ENCODE data around the gene GTPBP2. TPM values are rescaled to one million over a fixed set of nuclear protein-coding genes. Genes with fewer than 3 reads are reported as not detected.
A peak's percentile ranks its signal among the peaks of the same experiment; 100 is the strongest.
"Not testable (repeated sequence)": the region's sequence is repeated elsewhere in the genome, so short reads cannot be mapped to it uniquely, and the experiment has no call there.

The GTPBP2 gene
- total RNA-seq, 2 donors from 2014 or later: 24.2 to 31.9 TPM

DNA sequence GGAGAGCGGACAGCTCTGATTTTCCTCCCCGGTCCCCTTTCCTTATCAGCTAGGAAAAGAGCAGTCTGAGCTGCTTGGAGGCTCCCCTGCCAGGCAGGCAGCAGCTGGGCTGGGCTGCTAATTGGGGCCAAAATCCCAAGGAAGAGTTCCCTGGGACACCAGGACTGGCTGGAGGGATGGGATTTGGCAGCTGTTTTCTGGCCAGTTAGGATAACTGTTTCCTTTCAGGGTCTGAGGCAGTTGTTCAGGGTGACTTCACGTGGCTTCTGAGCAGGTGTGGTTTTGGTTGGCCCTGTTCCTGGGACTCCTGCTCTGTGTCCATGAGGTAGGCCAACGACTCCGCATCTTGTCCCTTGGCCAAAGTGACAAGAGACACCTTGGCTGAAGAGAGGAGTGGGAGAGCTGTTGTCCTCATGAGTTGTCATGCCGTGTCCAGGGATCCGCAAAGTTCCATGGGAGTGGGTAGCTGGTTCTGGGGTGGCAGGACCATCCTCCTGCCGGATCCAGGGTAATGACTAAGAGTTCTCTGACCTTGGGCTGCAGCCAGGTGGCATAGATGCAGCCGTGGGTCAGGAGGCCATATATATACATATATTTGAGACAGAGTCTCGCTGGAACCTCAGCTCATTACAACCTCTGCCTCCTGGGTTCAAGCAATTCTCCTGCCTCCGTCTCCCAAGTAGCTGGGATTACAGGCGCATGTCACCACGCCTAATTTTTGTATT is 37.3 kb upstream of the GTPBP2 start:
- DNase-seq: no peak
- no peak for ATAC-seq
- intact Hi-C loops (cut with DNase I): loop anchor here (2.0 to 10.0 kb wide), 3 partner anchors 98 to 412 kb away; partner anchors contain the start of gene VEGFA (in 1 of the 2)

GRCh38 chr6:43665376-43665775 is 36.3 kb upstream of the GTPBP2 start:
- no peak for ATAC-seq
- no peak for DNase-seq
- intact Hi-C loops (cut with DNase I): loop anchor here (5.0 to 10.0 kb wide), 2 partner anchors 99 to 107 kb away; partner anchors contain the start of gene VEGFA (in 1 of the 2)

DNA sequence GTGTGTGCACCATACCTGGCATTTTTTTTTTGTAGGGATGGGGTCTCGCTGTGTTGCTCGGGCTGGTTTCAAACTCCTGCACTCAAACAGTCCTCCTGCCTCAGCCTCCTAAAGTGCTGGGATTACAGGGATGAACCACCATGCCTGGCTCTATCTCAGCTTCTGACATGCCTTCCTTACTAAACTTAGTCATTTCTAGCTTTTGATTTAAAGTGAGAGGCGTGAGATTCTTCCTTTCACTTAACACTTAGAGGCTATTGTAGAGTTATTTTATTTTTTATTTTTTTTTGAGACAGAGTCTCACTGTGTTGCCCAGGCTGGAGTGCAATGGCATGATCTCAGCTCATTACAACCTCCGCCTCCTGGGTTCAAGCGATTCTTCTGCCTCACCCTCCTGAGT is 33.9 kb upstream of the GTPBP2 start:
- not testable (repeated sequence) for DNase-seq, ATAC-seq
- intact Hi-C loops (cut with DNase I): loop anchor here in 1 of 2 donors (10.0 kb wide), 1 partner anchor 102 kb away; no protein-coding TSS in a partner anchor

- ATAC-seq (no peak), DNase-seq (no peak)
- intact Hi-C loops (cut with DNase I): loop anchor here in 1 of 2 donors (10.0 kb wide), 1 partner anchor 187 kb away; no protein-coding TSS in a partner anchor
These were observed 29.1 kb upstream of the GTPBP2 start for GRCh38 chr6:43658161-43658560.

DNA sequence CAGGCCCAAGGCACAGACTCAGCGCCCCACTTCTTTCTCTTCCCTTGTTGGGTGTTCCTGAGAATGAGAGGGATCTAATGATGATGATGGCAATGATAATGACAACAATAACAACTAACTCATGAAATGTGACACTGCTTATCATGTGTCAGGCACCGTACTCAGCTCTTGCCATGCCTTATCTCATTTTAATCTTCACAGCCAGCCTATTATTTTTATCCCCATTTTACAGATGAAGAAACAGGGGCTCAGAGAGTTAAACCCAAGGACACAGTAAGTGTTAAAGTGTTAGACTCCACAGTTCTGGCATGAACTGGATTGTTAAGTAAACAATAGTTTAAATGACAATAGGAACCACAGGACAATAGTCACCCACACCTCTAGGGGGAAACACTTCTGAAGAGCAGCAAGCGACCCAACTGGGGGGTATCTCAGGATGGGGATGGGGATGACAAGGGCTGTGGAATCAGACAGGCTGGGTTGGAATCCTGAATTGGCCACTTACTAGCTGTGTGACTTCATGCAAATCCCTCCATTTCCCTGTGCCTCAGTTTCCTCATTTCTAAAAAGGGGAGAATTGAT is 28.2 kb upstream of the GTPBP2 start:
- no peak for DNase-seq
- intact Hi-C loops (cut with DNase I): loop anchor here in 1 of 2 donors (10.0 kb wide), 1 partner anchor 187 kb away; no protein-coding TSS in a partner anchor
- ATAC-seq: no peak

DNA sequence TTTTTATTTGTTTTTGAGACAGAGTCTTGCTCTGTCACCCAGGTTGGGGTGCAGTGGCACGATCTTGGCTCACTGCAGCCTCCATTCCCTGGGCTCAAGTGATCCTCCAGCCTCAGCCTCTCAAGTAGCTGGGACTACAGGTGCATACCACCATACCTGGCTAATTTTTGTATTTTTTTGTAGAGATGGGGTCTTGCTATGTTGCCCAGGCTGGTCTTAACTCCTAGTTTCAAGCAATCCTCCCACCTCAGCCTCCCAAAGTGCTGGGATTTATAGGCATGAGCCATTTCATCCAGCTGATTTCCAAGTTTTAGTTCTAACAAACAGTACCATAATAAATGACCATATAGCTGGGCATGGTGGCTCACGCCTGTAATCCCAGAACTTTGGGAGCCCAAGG is 23.8 kb upstream of the GTPBP2 start:
- ATAC-seq, DNase-seq: not testable (repeated sequence)
- intact Hi-C loops (cut with DNase I): loop anchor here in 1 of 2 donors (10.0 kb wide), 1 partner anchor 192 kb away; no protein-coding TSS in a partner anchor

DNA sequence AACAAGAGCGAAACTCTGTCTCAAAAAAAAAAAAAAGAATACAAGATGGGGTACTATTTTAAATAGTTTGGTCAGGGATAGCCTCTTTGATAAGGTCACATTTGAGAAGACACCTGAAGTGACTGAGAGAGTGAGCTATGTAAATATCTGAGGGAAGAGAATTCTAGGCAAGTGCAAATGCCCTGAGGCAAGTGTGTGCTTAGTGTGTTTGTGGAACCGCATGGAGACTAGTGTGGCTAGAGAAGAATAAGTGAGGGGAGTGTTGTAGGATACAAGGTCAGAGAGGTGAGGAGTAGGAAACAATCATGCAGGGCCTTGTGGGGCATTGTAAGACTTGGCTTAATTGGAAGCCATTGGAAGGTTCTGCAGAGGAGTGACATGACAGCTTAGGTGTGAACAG is 19.2 kb upstream of the GTPBP2 start:
- intact Hi-C loops (cut with DNase I): no loop called here
- ATAC-seq (no peak), DNase-seq (no peak)

DNA sequence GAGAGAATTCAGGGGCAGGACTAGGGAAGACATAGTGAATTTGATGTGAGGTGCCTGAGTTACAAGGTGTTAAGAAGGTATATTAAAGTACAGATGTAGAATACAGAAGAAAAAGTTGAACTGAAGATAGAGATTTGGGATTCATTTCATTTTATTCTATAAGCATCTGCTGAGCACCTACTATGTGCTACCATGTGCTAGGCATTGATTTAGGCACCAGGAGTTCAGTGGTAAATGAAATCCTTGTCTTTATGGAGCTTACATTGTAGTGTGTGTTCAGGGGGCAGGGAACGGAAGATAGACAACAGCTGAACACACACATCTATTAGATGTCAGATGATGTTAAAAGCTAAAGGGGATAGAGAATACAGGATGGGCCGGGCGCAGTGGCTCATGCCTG is 18.5 kb upstream of the GTPBP2 start:
- DNase-seq: no peak
- ATAC-seq: no peak
- intact Hi-C loops (cut with DNase I): no loop called here

- intact Hi-C loops (cut with DNase I): no loop called here
- ATAC-seq: peak in 1 of 2 donors; percentile 29
- no peak for DNase-seq
These were observed 16.5 kb upstream of the GTPBP2 start for GRCh38 chr6:43645613-43645964.

DNA sequence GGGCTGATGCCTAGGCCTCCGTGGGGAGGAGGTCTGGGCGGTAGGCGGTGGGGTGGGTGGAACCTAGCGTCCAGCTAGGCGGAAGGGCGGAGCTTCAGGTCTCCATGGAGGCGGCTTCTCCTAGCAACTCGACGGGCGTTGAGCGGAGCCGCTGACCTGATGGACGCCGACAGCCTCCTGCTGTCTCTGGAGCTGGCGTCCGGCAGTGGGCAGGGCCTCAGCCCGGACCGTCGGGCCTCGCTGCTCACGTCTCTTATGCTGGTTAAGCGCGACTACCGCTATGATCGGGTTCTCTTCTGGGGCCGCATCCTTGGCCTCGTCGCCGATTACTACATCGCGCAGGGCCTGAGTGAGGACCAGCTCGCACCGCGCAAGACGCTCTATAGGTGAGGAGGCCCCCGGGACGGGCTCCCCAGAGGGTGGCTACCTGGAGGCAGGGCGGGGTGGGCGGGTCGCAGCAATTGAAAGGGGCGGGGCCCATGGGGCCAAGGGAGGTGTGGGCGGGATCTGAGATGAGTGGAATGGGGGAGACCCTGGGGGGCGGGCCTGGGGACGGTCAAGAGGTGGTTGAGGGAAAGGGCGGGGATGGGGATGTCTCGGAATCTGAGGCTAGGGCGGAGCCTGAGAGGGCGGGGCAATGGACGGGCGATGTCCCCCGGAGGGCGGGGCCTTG is 16.0 kb upstream of the GTPBP2 start, which contains the start of gene RSPH9:
RSPH9 (plus strand) TSS at position 97 of the 673 bp plus-strand sequence; CDS start at position 160, 63 bp downstream.
- ATAC-seq (peak; percentile 86 to 94), DNase-seq (peak; percentile 81)
- intact Hi-C loops (cut with DNase I): no loop called here

DNA sequence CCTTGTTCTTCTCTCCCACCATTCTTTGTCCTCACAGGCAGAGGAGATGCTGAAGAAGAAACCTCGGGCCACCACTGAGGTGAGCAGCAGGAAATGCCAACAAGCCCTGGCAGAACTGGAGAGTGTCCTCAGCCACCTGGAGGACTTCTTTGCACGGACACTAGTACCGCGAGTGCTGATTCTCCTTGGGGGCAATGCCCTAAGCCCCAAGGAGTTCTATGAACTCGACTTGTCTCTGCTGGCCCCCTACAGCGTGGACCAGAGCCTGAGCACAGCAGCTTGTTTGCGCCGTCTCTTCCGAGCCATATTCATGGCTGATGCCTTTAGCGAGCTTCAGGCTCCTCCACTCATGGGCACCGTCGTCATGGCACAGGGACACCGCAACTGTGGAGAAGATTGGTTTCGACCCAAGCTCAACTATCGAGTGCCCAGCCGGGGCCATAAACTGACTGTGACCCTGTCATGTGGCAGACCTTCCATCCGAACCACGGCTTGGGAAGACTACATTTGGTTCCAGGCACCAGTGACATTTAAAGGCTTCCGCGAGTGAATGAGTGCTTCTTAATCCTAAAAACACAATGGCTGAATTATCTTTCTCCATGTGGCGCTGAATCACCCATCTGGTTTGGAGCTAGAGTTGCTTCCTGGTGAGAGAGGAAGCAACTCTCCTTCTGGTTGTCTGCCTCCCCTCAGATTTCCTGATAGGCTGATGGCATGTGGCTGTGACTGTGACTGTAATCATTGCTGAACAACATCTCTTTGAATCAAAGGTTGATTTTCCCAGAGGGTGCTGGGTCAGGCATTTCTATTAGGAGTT is 11.1 kb upstream of the GTPBP2 start:
- DNase-seq: no peak
- intact Hi-C loops (cut with DNase I): no loop called here
- no peak for ATAC-seq

- intact Hi-C loops (cut with DNase I): no loop called here
- ATAC-seq: peak; percentile 6 to 32
- no peak for DNase-seq
These were observed 7.2 kb upstream of the GTPBP2 start for GRCh38 chr6:43636308-43636659.

DNA sequence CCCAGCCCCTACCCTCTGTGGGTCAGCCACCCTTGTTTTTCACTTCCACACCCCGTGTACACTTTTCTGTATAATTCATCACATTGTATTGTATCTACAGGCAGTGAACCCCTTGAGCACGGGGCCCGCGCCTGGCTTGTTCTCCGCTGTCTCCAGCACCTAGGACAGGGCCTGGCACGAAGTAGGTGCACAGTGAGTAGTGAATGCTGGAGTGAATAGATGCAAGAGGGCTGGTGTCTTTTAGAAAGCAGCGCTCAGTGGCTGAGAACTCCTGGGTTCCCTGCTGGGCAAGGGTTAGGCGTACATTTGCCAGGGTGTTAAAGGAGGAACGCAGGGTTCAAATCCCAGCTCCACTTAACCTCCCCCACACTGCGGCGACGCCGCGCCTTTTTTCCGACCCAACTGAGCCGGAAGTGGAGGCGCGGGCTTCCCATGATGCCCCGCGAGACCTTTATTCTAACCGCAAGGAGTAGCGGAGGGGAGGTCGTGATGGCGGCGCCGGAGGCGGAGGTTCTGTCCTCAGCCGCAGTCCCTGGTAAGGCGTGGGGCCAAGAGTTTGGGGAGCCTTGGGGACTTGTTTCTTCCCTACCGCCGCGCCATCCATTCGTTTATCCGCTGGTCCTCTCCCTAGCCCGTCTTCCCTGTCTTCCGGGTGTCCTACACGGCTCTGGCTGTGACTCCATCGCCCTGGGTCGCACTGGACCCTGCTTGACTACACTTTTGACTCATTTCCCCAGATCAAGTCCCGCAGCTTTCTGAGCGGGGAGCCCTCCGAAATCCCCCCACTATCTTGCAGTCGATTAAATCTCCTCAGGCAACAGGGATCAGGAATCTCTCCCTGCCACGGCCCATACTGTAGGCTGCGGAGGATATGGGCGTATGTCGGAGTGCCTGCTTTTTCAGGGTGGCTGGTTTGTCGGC is 6.6 kb upstream of the GTPBP2 start, which contains the start of gene MAD2L1BP:
MAD2L1BP (plus strand) TSS at position 454 of the 921 bp plus-strand sequence; CDS start at position 490, 36 bp downstream.
- intact Hi-C loops (cut with DNase I): no loop called here
- ATAC-seq: peak; percentile 92 to 94

DNA sequence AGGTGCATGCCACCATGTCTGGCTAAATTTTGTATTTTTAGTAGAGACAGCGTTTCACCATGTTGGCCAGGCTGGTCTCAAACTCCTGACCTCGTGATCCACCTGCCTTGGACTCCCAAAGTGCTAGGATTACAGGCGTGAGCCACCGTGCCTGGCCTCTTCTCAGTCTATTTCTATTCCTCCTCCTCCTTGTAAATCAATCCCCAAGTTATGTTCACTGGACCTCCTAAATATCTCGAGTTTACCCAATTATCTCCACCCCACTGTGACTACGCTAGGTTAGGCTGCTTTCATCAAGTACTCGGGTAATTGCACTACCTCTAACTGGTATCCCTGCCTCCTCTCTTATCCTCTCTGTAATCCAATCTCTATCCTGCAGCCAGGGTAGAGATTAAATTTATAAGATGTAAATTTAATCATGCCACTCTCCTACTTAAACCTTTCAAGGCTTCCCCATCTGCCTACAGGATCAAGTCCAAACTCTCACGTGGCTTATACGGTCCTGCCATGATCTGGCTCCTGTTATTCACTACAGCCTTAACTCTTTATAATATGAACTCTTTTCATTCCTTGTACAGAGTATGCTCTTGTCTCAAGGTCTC is 5.7 kb upstream of the GTPBP2 start:
- no peak for ATAC-seq
- intact Hi-C loops (cut with DNase I): no loop called here
- no peak for DNase-seq

More for the DNA sequence above, 6.6 kb upstream of the GTPBP2 start, which contains the start of gene MAD2L1BP:
- peak; percentile 86 for DNase-seq

DNA sequence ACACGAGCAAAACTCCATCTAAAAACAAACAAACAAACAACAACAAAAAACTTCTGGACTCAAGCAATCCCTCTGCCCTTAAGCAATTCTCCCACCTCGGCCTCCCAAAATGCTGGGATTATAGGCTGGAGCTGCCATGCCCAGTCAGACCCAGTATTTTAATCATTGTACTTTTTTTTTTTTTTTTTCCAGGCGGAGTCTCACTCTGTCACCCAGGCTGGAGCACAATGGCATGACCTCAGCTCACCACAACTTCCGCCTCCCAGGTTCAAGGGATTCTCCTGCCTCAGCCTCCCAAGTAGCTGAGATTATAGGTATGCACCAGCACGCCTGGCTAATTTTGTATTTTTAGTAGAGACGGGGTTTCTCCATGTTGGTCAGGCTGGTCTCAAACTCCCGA is 3.9 kb upstream of the GTPBP2 start:
- DNase-seq; ATAC-seq; intact Hi-C loops (cut with DNase I): not testable (repeated sequence)

- intact Hi-C loops (cut with DNase I): no loop called here
- no peak for DNase-seq
These were observed 2.0 kb upstream of the GTPBP2 start for GRCh38 chr6:43630980-43631619.

More at GRCh38 chr6:43630980-43631619, 2.0 kb upstream of the GTPBP2 start:
- no peak for ATAC-seq

All from left cardiac atrium (tissue), 4 donors.